ENCODE data around the gene NUP210L. TPM values are rescaled to one million over a fixed set of nuclear protein-coding genes. Genes with fewer than 3 reads are reported as not detected.
A peak's percentile ranks its signal among the peaks of the same experiment; 100 is the strongest.

Gene NUP210L
- total RNA-seq, 4 donors from 2014 or later, result 0.07 to 0.24 (median 0.10) TPM; not detected in 1

DNA sequence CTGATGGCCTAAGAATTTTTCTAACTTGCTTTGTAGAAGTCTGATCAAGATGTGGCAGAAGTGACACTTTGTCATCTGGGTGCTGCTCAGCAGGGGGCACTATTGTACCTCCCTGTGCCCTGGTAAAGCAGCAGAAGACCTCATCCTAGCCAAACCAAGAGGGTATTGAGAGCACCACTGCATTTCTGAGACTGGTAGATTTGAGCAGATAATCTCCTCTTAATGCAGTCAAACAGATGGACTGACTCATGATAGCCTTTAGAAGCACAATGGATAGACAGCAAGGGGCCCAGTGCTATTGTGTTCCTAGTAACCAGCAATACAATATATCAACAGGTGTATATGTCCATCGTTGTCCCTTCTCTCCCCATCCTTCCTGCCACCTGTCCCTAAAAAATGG lies 31.3 kb upstream of the NUP210L start:
- Histone ChIP-seq H3K36me3 (no peaks in the 10 kb centered on the region), H3K9me3 (no peaks in the 10 kb centered on the region), H3K4me1 (peaks cover 31 to 34% of the 10 kb centered on the region in 2 donors), H3K27me3 (no peaks in the 10 kb centered on the region), H3K27ac (peak overlapping the region; percentile 86 to 93 (median 90)), H3K4me3 (no peak overlapping the region)
- in situ Hi-C loops (cut with MboI; ENCODE audit: low sequenced_read_pairs in 4 of 4) (loop anchor here in 1 of 4 donors (10.0 kb wide), 1 partner anchor 89 kb away; the partner anchor contains the start of gene HAX1), intact Hi-C loops (cut with DNase I; ENCODE audit: low total_unique reads) (loop anchor here (10.0 kb wide), 1 partner anchor 191 kb away; the partner anchor contains the start of gene RPS27)
- TF ChIP-seq POLR2A (IDR thresholded peaks at IDR 0.05), result no peak
- TF ChIP-seq, protein P1, sequence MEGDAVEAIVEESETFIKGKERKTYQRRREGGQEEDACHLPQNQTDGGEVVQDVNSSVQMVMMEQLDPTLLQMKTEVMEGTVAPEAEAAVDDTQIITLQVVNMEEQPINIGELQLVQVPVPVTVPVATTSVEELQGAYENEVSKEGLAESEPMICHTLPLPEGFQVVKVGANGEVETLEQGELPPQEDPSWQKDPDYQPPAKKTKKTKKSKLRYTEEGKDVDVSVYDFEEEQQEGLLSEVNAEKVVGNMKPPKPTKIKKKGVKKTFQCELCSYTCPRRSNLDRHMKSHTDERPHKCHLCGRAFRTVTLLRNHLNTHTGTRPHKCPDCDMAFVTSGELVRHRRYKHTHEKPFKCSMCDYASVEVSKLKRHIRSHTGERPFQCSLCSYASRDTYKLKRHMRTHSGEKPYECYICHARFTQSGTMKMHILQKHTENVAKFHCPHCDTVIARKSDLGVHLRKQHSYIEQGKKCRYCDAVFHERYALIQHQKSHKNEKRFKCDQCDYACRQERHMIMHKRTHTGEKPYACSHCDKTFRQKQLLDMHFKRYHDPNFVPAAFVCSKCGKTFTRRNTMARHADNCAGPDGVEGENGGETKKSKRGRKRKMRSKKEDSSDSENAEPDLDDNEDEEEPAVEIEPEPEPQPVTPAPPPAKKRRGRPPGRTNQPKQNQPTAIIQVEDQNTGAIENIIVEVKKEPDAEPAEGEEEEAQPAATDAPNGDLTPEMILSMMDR (IDR thresholded peaks at IDR 0.05 in 4 of 5, conservative IDR thresholded peaks at IDR 0.05 in 1 of 5), result peak; percentile 30 to 71 (median 59)
- DNase-seq (peak in 1 of 2 donors; percentile 62), ATAC-seq (no peak)

DNA sequence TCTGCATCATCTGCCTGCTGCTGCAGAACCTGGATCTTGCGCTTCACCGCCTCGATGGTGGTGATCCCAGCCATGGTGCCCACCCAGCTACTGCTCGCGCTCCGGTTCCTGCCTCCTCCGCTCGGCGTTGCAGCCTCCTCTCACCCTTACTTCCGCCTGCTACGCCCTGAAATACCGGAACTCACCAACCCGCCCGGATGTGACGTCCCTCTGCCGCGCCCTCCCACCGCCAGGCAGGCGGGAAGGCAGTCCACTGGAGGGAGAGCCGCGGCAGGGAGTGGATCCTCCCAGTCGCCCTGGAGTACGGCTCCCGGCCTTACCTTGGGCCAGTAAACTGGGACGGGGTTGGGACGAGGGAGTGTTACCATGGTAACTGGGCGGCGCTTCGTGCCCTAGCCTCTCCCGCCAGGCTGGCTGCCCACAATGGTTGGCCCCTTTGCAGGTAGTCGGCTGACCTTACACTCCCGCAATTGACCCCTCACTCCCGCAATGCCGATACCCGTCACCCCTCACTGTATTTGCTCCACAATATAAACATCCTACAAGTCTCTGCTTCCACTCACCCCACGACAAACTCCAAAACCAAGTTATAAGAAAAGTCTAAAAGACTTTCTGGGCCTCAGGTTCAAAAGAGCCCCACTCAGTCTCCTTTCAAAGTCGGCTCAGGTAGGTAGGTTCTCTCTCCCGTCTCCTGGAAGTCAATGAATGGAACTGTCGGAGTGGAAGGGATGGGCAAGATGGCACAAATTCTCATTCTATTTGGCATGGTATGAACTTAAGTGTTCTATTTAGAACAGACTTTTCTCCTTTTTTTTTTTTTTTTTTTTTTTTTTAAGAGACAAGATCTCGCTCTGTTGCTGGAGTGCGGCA lies 28.4 kb upstream of the NUP210L start:
- DNase-seq (peak; percentile 88 to 92), ATAC-seq (peak; percentile 73 to 83)
- Histone ChIP-seq H3K27ac (peak overlapping the region; percentile 86 to 93 (median 90)), H3K4me3 (peak overlapping the region; percentile 69 to 89 (median 82)), H3K4me1 (peaks cover 60 to 61% of the 10 kb centered on the region in 2 donors), H3K9me3 (no peaks in the 10 kb centered on the region), H3K27me3 (no peaks in the 10 kb centered on the region), H3K36me3 (peaks cover 0 to 15% of the 10 kb centered on the region in 2 donors)
- TF ChIP-seq, protein P1 (IDR thresholded peaks at IDR 0.05 in 4 of 5, conservative IDR thresholded peaks at IDR 0.05 in 1 of 5), result peak in 1 of 5 experiments; percentile 35
- TF ChIP-seq POLR2A (IDR thresholded peaks at IDR 0.05), result peak; percentile 94 to 96
- intact Hi-C loops (cut with DNase I; ENCODE audit: low total_unique reads) (loop anchor here (1.0 to 10.0 kb wide), 3 partner anchors 37 to 188 kb away; partner anchors contain the start of genes HAX1, RPS27 and UBAP2L), in situ Hi-C loops (cut with MboI; ENCODE audit: low sequenced_read_pairs in 4 of 4) (loop anchor here in 1 of 4 donors (10.0 kb wide), 1 partner anchor 92 kb away; the partner anchor contains the start of gene HAX1)

DNA sequence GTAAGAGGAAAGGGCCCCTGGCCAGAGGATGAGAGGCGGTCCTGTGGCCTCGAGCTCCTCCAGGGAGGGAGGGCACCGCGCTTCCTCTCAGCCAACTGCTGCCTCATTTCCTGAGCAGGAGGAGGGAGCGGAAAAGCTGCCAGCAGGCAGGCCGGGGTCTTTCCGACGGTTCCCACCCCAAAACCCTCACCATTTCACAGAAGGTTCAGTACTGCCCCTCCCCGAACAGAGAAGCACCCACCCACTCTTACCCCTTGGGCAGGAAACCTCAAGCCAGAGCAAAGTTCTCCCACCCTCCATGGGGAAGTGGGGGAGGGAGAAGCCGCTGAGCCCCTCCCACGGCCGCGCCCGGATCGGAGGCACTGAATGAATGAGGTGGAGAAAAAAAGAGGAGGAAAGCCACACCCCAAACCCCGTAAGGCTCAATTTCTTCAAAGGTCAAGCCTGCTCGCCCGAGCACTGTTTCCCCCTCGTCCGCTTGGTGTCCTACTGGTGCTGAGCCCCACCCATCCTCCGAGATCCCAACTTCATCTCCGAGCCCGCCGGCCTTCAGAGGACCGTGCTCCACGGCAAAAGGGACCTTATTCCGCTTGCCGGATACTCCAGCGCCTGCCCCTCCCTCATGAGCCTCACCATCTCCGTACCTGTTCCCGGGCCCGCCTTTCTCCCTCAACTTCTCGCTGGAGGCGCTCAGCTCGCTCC lies 27.6 kb upstream of the NUP210L start:
- no peaks in the 10 kb centered on the region for H3K9me3 ChIP-seq
- peak overlapping the region; percentile 86 to 93 (median 90) for H3K27ac ChIP-seq
- TF ChIP-seq, protein P1 (IDR thresholded peaks at IDR 0.05 in 4 of 5, conservative IDR thresholded peaks at IDR 0.05 in 1 of 5), result no peak
- TF ChIP-seq POLR2A (IDR thresholded peaks at IDR 0.05), result no peak
- no peaks in the 10 kb centered on the region for H3K27me3 ChIP-seq
- intact Hi-C loops (cut with DNase I; ENCODE audit: low total_unique reads), result loop anchor here (1.0 to 10.0 kb wide), 3 partner anchors 38 to 188 kb away; partner anchors contain the start of genes HAX1, RPS27 and UBAP2L
- in situ Hi-C loops (cut with MboI; ENCODE audit: low sequenced_read_pairs in 4 of 4), result loop anchor here in 1 of 4 donors (10.0 kb wide), 1 partner anchor 92 kb away; the partner anchor contains the start of gene HAX1
- H3K4me1 ChIP-seq, result peaks cover 67 to 68% of the 10 kb centered on the region in 2 donors
- peak; percentile 55 to 65 for DNase-seq
- H3K36me3 ChIP-seq, result peaks cover 0 to 21% of the 10 kb centered on the region in 2 donors
- peak; percentile 21 to 25 for ATAC-seq
- H3K4me3 ChIP-seq, result peak overlapping the region; percentile 69 to 89 (median 82)

DNA sequence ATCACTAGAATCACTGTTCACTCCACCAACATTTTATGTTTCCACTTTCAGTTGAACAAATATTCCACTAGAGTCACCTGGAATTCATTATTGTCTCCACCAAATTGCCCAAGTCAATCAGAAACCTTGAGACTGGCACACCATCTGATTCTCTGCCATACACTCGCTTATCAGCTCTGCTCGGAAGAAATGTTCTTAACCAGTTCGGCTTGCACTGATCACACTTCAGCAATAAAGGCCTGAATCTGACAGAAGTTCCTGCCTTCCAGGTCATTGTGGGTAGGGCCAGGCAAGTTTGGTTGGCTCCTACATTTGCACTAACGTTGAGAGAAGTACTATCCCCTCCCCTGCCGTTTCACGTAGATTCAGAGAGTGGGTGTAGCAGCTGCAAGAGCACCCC lies 27.1 kb upstream of the NUP210L start:
- intact Hi-C loops (cut with DNase I; ENCODE audit: low total_unique reads), result loop anchor here (10.0 kb wide), 1 partner anchor 187 kb away; the partner anchor contains the start of gene RPS27
- in situ Hi-C loops (cut with MboI; ENCODE audit: low sequenced_read_pairs in 4 of 4), result loop anchor here in 1 of 4 donors (10.0 kb wide), 1 partner anchor 93 kb away; the partner anchor contains the start of gene HAX1
- peaks cover 0 to 21% of the 10 kb centered on the region in 2 donors for H3K36me3 ChIP-seq
- no peak for TF ChIP-seq POLR2A (IDR thresholded peaks at IDR 0.05)
- TF ChIP-seq, protein P1 (IDR thresholded peaks at IDR 0.05 in 4 of 5, conservative IDR thresholded peaks at IDR 0.05 in 1 of 5), result no peak
- no peak for DNase-seq
- peak overlapping the region; percentile 69 to 89 (median 82) for H3K4me3 ChIP-seq
- no peak for ATAC-seq
- peak overlapping the region; percentile 86 to 93 (median 90) for H3K27ac ChIP-seq
- no peaks in the 10 kb centered on the region for H3K27me3 ChIP-seq
- H3K9me3 ChIP-seq, result no peaks in the 10 kb centered on the region
- peaks cover 66 to 73% of the 10 kb centered on the region in 2 donors for H3K4me1 ChIP-seq
